ENCODE data around the gene NAA30. TPM values are rescaled to one million over a fixed set of nuclear protein-coding genes. Genes with fewer than 3 reads are reported as not detected.

NAA30 gene
- total RNA-seq, 1 experiment from 2014 or later, result 17.8 TPM

GRCh38 chr14:57464008-57464730 is 73.8 kb downstream of the NAA30 start (continued):
- TF ChIP-seq, protein P1, sequence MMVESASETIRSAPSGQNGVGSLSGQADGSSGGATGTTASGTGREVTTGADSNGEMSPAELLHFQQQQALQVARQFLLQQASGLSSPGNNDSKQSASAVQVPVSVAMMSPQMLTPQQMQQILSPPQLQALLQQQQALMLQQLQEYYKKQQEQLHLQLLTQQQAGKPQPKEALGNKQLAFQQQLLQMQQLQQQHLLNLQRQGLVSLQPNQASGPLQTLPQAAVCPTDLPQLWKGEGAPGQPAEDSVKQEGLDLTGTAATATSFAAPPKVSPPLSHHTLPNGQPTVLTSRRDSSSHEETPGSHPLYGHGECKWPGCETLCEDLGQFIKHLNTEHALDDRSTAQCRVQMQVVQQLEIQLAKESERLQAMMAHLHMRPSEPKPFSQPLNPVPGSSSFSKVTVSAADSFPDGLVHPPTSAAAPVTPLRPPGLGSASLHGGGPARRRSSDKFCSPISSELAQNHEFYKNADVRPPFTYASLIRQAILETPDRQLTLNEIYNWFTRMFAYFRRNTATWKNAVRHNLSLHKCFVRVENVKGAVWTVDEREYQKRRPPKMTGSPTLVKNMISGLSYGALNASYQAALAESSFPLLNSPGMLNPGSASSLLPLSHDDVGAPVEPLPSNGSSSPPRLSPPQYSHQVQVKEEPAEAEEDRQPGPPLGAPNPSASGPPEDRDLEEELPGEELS (CRISPR knock-in tag; IDR thresholded peaks at IDR 0.05), result no peak
- TF ChIP-seq ZBTB21 (CRISPR knock-in tag; IDR thresholded peaks at IDR 0.05; ENCODE audit: borderline replicate concordance) (no peak), NR1H2 (CRISPR knock-in tag; IDR thresholded peaks at IDR 0.05) (no peak), ZNF219 (CRISPR knock-in tag; IDR thresholded peaks at IDR 0.05; ENCODE audit: borderline replicate concordance) (no peak), SMAD4 (CRISPR knock-in tag; IDR thresholded peaks at IDR 0.05) (no peak), MYBL2 (CRISPR knock-in tag; IDR thresholded peaks at IDR 0.05) (no peak)
- TF ChIP-seq, protein P2, sequence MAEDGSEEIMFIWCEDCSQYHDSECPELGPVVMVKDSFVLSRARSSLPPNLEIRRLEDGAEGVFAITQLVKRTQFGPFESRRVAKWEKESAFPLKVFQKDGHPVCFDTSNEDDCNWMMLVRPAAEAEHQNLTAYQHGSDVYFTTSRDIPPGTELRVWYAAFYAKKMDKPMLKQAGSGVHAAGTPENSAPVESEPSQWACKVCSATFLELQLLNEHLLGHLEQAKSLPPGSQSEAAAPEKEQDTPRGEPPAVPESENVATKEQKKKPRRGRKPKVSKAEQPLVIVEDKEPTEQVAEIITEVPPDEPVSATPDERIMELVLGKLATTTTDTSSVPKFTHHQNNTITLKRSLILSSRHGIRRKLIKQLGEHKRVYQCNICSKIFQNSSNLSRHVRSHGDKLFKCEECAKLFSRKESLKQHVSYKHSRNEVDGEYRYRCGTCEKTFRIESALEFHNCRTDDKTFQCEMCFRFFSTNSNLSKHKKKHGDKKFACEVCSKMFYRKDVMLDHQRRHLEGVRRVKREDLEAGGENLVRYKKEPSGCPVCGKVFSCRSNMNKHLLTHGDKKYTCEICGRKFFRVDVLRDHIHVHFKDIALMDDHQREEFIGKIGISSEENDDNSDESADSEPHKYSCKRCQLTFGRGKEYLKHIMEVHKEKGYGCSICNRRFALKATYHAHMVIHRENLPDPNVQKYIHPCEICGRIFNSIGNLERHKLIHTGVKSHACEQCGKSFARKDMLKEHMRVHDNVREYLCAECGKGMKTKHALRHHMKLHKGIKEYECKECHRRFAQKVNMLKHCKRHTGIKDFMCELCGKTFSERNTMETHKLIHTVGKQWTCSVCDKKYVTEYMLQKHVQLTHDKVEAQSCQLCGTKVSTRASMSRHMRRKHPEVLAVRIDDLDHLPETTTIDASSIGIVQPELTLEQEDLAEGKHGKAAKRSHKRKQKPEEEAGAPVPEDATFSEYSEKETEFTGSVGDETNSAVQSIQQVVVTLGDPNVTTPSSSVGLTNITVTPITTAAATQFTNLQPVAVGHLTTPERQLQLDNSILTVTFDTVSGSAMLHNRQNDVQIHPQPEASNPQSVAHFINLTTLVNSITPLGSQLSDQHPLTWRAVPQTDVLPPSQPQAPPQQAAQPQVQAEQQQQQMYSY (CRISPR knock-in tag; IDR thresholded peaks at IDR 0.05), result no peak

Other genes with a start within 250 kb of the NAA30 start
- 71.5 to 80.4 TPM (median 74.2 TPM) in 3 replicates for gene EXOC5, start 121.7 kb upstream of the NAA30 start, total RNA-seq (2021)
- gene AP5M1, start 121.6 kb upstream of the NAA30 start, total RNA-seq (2021), result 40.4 to 48.5 TPM (median 43.8 TPM) in 3 replicates
- not detected in 3 replicates for gene CCDC198, start 103.3 kb downstream of the NAA30 start, total RNA-seq (2021)